HepG2 (cell line): Measurements from ENCODE around the gene ZNF621. TPM values are rescaled to one million over a fixed set of nuclear protein-coding genes. Genes with fewer than 3 reads are reported as not detected.

Source experiments
- CEBPB ChIP-seq: IDR thresholded peaks from 2 replicates; pipeline ENCODE4 v1.6.1; 2011; ENCODE audit warnings: low read depth, low read length, improper control_type of control experiment, borderline replicate concordance
- HNF4G ChIP-seq, 2 experiments: sonication (generic) in 1 of 2; formaldehyde crosslinking in 1 of 2; IDR thresholded peaks; 2 replicates each; pipeline versions ENCODE4 v1.4.0 to v1.6.1; 2011 to 2020; ENCODE audit warnings: borderline replicate concordance in 2 of 2, low read depth in 2 of 2, mild to moderate bottlenecking in 2 of 2, low read length in 1 of 2, missing genetic modification reagents in 1 of 2, moderate library complexity in 1 of 2
- KAT8 ChIP-seq: IDR thresholded peaks from 2 replicates; pipeline ENCODE4 v1.6.1; 2016; ENCODE audit warnings: missing genetic modification reagents, missing compliant biosample characterization
- SAFB2 ChIP-seq: sonication (generic); formaldehyde crosslinking; IDR thresholded peaks from 2 replicates; pipeline ENCODE4 v1.5.1; 2020; ENCODE audit warnings: missing genetic modification reagents, low read depth, mild to moderate bottlenecking, borderline replicate concordance
- UBTF ChIP-seq: sonication (generic); formaldehyde crosslinking; IDR thresholded peaks from 2 replicates; pipeline ENCODE4 v1.4.0; 2020; ENCODE audit warnings: mild to moderate bottlenecking, missing genetic modification reagents
- YEATS4 ChIP-seq: sonication (generic); formaldehyde crosslinking; IDR thresholded peaks from 2 replicates; pipeline ENCODE4 v1.4.0; 2020; ENCODE audit warnings: missing genetic modification reagents, borderline replicate concordance
- ZBTB3 ChIP-seq: sonication (generic); formaldehyde crosslinking; IDR thresholded peaks from 2 replicates; pipeline ENCODE4 v1.4.0; 2020; ENCODE audit warnings: low read depth, mild to moderate bottlenecking, moderate library complexity, missing genetic modification reagents, borderline replicate concordance
- ZEB1 ChIP-seq: IDR thresholded peaks from 2 replicates; pipeline ENCODE4 v1.6.1; 2012; ENCODE audit warnings: mild to moderate bottlenecking, low read depth, inconsistent platforms; ENCODE audit not compliant: insufficient replicate concordance
- ZNF580 ChIP-seq: IDR thresholded peaks from 2 replicates; pipeline ENCODE4 v1.6.1; 2016; ENCODE audit warnings: low read depth, borderline replicate concordance
- ZNF850 ChIP-seq: sonication (generic); formaldehyde crosslinking; conservative IDR thresholded peaks from 2 replicates; pipeline ENCODE4 v1.9.0; 2021; ENCODE audit warnings: mild to moderate bottlenecking, missing genetic modification reagents
- ZXDC ChIP-seq: sonication (generic); formaldehyde crosslinking; IDR thresholded peaks from 2 replicates; pipeline ENCODE4 v1.5.0; 2020; ENCODE audit warnings: mild to moderate bottlenecking, missing genetic modification reagents
- polyA plus RNA-seq, 8 experiments: library from polyadenylated mRNA; depleted of rRNA in 3 of 8; stranded (reverse) in 7 of 8; unstranded in 1 of 8; fragments of >200 nt; fragmentation: Illumina TruSeq in 4 of 8; extraction: Trizol in 4 of 8; gene quantifications; 2 replicates each; pipeline versions ENCODE4 v1.2.1 to v1.2.3, GENCODE V29; 2011 to 2016; ENCODE audit warnings: low read depth in 4 of 8, missing spikeins in 1 of 8, mixed read lengths in 1 of 8; ENCODE audit not compliant: insufficient read depth in 1 of 8
- total RNA-seq, 5 experiments: library from RNA; depleted of rRNA; stranded (reverse); fragments of >200 nt; fragmentation: Illumina TruSeq; extraction: Trizol; gene quantifications; 2 replicates each; pipeline ENCODE4 v1.2.3, GENCODE V29; 2016; ENCODE audit warnings: low read depth in 1 of 5

ZNF621 gene
- total and polyA plus RNA-seq, 2 of the 13 experiments (the other 11 are each of a cell fraction or from before 2014, with no cell fraction given), result 13.2 to 14.9 TPM

GRCh38 chr3:40497288-40497687 is 27.5 kb upstream of the ZNF621 start (continued):
- no peak for TF ChIP-seq ZXDC
- TF ChIP-seq HNF4G (IDR thresholded peaks at IDR 0.05; ENCODE audit: borderline replicate concordance, low read depth, low read length), result no peak
- no peak for TF ChIP-seq HNF4G (CRISPR knock-in tag; IDR thresholded peaks at IDR 0.05; ENCODE audit: borderline replicate concordance, low read depth)
- no peak for TF ChIP-seq ZEB1
- TF ChIP-seq KAT8 (CRISPR knock-in tag), result 0 out of 2 replicates have a peak, but pooled peaks have one; percentile 24
- TF ChIP-seq UBTF (CRISPR knock-in tag), result no peak
- no peak for TF ChIP-seq ZNF850 (CRISPR knock-in tag)
- TF ChIP-seq ZBTB3, result no peak
- TF ChIP-seq SAFB2 (CRISPR knock-in tag), result no peak
- TF ChIP-seq ZNF580 (CRISPR knock-in tag), result no peak
- peak; percentile 66; the same call in 1 of the 2 replicates for TF ChIP-seq CEBPB
- no peak for TF ChIP-seq YEATS4 (CRISPR knock-in tag)
